Measurements from ENCODE around the gene BNC2. TPM values are rescaled to one million over a fixed set of nuclear protein-coding genes. Genes with fewer than 3 reads are reported as not detected.

BNC2 gene
- polyA plus RNA-seq, 1 donor = 4.6 TPM

DNA sequence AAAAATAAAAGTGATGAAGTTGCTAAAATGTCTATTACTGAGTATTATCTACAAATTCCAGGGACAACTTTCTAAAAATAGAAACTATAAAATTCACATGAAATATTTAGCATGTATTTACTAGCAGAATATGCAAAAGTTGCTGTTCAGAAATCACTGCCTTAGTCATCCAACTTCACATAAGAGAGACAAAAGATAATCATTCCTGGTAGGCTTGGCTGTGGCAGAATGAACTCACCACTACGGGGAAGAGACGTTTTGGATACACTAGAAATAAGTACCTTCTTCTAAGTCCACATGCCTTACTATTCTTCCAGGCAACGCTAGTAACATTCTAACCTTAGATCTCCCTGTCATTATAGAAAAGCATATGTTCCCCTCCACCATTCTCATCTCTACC, 272.2 kb downstream of the BNC2 start:
- no peak for DNase-seq (ENCODE audit: low read depth)

DNA sequence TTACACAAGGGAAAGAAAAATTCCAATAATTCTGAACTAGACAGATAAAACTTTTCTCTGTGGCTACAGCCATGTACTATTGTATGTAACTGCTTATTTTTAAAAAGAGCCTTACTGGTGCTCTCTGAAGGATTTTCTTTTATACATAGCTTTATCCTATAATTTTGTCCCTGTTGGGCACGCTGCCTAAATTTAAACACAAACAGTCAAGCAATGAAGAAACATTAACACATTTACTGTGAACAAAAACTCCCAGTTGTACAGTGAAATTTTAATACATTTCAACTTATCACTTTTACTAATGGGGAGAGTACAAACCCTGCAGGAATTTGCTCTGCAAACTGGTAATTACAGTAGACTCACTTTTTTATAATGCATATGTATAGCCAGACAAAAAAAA, 273.3 kb downstream of the BNC2 start:
- DNase-seq (ENCODE audit: low read depth) = no peak

DNA sequence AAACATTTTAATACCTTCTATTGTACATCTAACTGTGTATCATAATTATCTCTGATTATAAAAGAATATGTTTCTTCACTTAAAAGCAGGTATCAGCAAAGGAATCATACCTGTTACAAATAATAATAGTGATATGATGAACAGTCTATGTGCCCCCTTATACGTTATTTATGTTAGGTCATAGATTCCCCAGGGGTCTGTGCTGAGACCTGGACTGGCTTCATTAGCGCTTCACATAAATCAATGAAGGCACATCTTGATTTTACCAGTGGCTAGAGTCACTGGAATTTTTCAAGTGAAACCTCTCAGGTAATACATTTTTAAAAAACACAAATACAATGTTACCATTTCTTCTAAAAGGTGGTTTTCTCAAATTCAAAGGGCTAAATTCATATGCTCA, 275.2 kb downstream of the BNC2 start:
- DNase-seq (ENCODE audit: low read depth) = no peak

DNA sequence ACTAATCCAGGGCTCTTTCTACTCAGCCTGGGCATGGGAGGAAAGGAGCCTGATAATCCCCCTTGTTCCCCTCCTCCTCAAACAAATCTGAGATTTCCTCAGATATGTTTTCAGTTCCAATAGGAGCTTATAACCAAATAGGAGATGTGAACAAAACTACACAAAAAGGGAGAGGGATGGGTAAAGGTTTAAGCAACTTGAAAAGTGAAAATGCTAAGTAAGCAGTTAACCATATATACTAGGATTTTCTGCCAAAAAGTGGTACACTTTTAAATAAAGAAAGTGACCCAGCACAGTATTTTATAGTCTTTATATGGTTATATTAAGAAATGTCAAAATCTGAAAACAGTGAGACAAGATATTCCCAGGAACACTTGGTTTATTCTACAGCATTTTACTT, 275.7 kb downstream of the BNC2 start:
- DNase-seq (ENCODE audit: low read depth) = no peak

DNA sequence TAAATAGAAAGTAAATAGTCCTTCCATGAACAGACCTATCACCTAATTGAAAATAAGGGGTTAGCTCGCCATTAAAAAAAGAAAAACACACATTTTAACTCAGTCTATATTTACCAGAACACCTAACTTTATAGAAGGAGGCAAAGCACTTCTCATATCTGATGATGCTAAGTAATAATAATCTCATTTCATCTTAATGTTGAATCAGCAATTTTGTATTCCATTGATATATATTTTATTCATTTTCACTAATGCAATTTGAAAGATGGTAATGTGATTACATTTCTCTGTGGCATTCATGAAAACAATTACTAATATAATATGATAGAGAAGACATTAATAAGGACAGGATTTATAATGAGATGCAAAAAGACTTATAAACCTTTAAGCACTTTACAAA, 276.7 kb downstream of the BNC2 start:
- DNase-seq (ENCODE audit: low read depth) = no peak

DNA sequence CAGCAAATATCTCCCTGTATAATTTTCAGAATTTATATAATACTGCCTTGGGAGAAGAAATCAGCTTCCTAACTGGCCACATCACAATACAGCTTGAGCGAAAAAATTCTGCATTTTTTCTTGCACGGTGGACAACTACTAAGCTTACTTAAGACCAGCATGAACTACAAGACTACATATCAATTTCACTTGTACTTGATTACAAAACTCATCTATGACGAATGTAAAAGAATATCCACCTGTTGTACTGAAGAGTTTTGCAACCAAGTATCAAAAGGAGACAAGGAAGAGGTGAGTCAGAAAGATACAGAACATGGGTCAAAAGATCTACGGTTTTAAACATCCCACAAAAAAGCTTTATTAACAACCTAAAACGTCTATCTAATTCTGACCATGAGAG, 279.4 kb downstream of the BNC2 start:
- no peak for DNase-seq (ENCODE audit: low read depth)

DNA sequence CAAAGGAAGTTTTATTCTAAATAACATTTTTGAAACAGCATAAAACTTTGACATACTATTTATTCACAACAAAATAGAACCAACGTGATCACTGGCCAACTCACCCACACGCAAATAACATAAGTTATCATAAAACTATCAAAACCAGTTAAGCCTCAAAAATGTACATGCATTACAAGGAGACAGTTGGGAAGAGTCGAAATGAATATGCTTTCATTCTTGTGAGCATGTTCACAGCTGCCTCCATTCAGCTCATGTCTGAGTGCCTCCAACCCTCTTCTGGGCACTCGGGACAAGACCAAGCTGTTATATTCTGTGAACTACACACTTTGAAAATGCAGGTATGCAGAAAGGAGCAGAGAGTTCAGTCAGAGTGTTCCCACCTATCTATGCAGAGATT, 284.9 kb downstream of the BNC2 start:
- DNase-seq (ENCODE audit: low read depth) = no peak

DNA sequence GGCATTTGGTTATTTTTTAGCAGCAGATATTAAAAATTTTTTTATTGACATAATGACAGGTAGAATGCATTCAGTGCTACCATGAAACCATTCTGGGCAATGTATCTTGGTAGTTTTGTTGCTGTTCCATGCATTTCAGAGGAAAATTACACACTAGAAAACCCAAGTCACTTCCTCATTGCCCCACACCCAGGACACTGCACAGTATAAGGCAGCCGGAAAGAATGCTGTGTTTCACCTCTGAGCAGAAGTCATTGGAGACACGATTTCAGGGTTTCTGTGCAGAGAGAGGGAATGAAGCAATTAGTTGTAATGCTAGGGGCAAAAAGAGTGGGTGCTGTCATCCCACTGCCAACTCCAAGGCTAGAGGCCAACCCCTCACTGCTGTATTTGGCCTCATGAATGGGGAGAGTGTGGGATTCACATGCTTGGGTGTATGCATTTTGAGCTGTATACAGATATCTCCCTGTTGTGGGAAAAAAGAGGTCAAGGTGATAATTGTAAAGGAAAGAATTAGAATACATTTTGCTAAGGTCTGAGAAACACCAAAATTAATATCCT, 290.5 kb downstream of the BNC2 start:
- DNase-seq (ENCODE audit: low read depth) = no peak

DNA sequence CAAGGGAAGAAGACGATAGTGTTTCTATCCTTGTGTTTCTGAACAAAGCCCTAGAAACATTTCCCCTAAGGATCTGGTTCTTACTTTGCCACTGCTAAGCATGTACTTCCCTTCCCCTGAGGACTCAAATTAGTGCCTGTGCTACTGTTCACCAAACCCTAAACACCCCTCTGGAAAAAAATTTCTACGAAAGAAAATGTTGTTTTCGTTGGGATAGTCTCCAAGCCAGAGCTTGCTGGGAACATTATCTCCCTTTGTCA, 294.6 kb downstream of the BNC2 start:
- no peak for DNase-seq (ENCODE audit: low read depth)

DNA sequence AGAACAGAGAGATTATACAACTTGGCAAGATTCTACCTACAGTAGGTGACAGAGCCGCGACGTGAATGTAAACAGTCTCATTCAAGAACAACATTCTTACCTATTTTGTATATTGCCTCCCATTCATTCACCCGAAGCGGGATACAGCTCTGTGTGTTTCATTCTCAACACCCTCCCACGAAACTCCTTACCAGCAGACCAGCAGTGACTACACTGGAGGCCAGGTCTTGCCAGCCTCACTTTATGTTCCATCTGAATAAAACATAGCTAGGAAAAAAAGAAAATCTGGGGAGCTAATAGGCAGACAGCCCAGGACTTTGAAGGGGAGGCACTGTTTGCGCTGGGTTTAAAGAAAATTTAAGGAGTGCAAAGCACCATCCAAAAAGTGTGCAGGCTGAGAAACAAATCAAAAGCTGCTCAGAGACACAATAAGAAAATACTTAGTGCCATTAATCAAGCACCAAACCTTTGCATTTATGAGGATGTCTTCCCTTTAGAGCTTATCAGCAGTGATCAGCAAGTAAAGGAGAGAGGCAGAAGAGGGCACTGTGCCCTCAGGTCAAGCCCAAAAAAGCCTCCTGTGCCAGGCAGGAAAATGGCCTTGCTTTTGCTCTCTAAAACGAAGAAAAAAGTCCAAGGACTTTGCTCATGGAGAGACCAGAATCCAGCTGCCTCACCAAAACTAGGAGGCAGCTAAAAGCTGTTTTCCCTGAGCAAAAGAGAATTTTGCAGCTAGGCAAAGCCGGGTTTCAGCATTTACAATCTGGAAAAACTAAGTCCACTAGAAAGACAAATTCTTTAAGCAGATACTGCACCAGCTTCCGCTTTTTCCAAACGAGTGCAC, 295.1 kb downstream of the BNC2 start:
- DNase-seq (ENCODE audit: low read depth) = no peak

DNA sequence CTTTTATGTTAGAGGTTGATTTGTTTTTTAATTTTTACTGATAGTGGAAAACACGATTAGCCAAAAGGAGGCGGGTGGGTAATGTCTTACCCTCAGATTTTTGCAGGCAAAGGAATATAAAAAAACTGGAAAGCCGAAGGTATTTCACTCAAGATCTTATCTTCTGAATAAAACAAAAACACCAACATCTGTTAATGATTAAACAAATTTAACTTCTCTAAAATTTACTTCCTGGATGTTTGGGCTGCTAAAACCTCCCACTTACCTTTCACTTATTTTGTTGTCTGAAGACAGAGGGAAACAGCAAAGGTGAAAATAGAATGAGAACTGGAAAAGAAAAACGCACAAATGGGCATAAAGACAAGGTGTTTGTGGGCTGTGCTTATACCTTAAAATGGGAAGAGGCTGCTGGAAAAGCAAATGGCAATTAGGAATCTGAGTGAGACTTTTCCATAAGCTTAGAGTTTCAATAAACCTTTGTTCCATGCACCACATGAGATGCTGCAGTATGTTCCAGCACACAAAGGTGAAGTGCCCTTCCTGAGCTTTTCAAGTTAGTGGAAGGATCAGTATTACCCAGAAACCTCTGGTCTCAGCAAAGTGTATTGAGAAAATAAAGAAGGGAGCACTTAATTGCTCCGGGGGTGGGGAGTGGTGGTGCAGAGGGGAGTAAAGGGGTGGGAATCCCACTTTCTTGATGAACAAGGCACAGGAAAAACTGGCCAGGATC, 298.3 kb downstream of the BNC2 start:
- no peak for DNase-seq (ENCODE audit: low read depth)

DNA sequence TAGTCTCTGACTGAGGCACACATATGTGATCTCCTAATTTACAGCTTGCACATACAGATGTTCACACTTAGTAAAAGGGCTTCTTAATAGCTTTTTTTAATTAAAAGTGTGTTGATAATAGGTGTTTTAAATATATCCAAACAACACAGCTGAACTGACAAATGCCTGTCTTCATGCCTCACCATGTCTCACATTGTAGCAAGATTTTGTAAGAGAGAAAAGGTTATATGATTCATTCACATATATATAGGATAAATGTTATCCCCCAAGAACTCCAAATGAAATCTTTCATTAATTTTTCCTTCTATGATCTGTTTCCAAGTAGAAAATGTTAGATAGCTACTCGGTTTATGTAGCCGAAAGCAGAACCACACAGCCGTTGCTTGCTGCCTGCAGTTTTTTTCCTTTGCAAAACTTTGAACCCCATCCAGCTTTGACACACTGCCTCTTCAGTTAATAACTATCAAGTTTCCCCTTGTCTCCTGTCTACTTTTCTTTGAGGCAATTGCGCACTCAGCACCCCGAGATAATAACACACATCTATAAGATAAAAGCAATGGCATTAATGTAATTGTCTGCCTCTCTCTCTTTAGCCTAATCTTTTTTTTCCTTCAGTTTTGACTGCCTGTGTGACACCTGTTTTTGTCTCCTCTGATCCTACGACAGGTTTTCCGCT, 299.2 kb downstream of the BNC2 start:
- DNase-seq (ENCODE audit: low read depth) = no peak

DNA sequence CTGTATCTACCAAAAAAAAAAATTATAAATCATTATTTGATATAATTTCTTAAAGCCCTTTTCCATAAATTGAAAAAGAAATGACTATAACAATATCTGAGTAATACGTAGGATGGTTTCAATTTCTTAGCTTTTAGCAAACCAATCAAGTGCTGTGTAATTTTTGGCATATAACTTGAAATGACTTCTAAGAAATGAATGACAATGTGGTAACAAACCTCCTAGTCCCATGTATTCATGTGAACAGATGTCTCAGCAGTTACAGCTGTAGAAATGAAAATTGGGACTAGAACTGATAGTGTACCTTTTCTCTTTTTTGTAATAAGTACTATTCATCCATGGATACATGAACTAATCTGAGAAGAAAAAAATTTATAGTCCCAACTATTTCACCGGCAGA, 307.0 kb downstream of the BNC2 start:
- DNase-seq (ENCODE audit: low read depth) = no peak

DNA sequence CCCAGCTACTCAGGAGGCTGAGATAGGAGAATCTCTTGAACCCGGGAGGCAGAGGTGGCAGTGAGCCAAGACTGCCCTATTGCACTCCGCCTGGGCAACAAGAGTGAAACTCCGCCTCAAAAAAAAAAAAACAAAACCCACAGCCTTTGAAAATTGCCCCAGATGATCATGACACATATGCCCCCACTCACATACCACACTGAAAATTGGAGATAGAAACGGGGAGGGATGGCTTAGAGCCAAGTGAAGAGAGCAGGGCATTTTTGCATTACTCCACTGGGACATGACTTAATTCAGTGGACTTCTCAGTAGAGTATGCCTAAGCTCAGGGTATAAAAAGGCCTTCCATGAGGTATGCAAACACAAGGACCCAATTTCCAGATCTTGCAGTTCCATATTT, 309.3 kb downstream of the BNC2 start:
- no peak for DNase-seq (ENCODE audit: low read depth)

DNA sequence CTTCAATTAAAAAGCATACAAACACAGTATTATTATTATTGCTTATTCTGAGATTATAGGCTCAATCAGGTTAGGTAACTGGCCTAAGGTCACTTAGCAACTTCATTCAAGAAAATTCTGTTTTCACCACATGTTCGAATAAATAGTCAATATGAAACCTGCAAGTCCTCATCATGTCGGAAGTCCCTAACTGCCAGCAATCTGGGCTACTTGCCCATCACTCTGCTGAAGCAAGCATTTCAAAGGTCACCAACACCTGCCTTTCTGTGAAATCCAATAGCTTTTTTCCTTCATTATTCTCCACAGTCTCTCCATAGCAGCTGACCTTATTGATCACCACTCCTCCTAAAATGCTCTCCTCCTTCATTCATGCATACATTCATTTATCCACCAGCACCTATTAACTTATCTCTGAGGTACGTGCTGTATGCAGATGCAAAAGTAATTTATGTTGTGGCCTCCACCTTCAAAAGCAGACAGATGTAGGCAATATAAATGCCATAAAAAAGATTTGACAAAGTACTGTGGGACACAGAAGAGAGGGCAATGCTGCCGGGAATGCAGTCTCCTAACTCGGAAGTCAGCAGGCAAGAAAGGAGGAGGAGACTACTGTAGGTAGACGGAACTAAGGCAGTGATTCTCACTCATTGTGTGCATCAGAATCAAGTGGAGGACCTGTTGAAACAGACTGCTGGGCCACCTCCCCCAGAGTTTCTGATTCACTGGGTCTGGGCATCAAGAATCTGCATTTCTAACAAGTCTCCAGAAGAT, 310.9 kb downstream of the BNC2 start:
- DNase-seq (ENCODE audit: low read depth) = no peak

DNA sequence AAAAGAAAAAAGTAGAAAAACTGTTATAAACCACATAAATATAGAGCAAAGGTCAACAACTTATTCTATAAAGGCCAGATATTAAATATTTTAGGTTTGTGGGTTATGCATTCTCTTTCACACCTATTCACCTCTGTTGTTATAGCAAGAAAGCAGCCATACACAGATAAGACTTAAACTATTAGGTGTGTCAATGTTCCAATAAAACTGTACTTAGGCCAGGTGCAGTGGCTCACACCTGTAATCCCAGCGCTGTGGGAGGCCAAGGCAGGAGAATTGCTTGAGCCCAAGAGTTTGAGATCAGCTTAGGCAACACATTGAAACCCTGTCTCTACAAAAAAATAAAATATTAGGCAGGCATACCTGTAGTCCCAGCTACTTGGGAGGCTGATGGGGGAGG, 314.7 kb downstream of the BNC2 start:
- no peak for DNase-seq (ENCODE audit: low read depth)

DNA sequence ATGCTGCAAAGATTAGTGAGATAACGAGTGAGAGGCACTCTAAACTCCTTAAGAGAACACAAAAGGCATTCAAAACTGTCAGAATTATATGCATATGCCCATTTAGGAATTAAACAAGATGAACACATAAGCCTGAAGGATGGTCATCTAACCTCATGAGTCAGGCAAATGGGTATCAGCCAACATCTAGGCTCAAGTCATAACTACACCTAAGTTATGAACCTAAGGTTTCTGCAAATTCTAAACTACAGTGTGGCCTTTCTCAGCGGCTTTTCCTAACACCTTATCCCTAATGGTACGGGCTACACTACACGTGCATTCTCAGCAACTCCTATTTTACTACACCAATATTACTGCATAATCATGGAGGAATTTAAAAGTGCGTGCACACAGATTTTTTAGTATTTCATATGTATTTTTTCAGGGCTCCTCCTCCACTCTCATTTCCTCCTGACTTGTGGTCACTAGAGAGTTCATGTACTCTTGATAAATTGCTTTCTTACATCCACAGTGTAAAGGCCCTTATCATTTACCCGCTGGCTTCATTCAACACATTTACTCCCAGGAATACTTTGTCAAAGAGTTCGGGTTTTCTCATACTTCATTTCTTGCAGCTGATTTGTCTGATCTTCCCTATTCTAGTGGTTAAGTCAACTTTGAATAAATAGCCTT, 316.5 kb downstream of the BNC2 start:
- DNase-seq (ENCODE audit: low read depth) = no peak

DNA sequence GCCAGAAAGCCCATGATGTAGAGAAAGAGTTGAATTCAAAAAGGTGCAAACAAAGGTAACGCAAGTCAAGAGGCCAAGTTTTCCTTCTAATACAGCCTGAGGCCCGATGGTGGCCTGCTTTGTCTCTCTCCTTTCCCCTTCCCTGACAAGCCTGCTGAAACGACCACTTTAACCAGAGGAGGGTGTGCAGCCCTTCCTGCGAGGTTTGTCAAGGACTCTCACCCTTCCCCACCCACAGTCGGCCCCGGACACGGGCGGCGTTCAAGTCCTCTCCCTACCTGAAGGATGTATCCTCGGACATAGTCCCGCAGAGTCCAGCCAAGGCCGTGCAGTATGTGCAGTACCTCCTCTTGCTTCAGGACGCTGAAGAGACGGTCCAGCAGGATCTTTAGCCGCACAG, 318.2 kb downstream of the BNC2 start:
- no peak for DNase-seq (ENCODE audit: low read depth)

DNA sequence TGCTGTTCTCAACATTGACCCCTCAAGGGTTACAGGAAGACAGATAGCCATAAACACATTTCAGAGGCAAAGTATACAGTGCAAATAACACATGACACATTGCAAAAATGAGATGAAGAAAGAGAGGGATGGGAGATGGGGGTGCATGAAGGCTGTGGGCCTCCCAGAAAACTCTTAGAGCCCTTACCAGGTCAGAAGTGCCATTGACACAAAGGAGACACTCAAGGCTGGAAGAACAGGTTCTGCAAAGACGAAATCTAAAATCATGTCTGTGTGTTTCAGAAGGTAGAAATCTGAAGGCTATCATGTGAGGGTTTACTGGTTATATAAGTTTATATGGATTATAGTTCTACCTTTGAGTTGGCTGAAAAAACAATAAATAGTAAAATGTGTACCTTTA, 318.8 kb downstream of the BNC2 start:
- DNase-seq (ENCODE audit: low read depth) = no peak

DNA sequence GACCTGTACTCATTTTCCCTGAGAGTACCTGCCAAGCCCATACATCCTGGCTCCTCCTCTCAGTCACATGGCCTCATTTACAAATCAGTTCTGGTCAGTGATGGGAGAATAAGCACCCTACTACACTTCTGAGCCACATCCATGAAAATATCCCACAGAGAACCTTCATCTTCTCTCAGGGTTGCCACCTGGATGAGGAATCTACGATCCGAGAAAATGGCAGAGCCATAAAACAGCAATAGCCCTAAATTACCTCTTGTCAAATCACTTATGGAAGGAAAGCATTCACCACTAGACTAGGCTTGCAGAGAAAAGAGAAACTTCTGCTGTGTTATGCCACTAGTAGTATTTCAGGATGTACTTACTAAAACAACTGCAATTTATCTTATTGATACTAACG, 324.8 kb downstream of the BNC2 start:
- no peak for DNase-seq (ENCODE audit: low read depth)

DNA sequence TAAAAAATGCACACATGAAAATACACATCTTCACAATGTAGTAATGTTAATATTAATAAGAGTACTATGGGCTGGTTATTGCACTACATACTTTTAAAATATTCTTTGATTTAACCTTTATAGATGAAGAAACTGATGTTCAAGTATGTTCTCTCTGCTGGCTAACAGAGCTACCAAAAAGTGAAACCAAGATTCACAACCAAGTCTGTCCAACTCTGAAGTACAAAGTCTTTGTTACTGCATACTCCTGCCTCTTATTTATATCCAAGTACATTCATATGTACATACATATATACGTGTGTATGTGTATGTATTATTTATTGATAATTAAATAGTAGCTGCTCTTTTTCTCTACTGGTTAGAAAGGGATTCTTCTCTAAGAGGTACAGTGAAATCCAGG, 325.6 kb downstream of the BNC2 start:
- DNase-seq (ENCODE audit: low read depth) = no peak

DNA sequence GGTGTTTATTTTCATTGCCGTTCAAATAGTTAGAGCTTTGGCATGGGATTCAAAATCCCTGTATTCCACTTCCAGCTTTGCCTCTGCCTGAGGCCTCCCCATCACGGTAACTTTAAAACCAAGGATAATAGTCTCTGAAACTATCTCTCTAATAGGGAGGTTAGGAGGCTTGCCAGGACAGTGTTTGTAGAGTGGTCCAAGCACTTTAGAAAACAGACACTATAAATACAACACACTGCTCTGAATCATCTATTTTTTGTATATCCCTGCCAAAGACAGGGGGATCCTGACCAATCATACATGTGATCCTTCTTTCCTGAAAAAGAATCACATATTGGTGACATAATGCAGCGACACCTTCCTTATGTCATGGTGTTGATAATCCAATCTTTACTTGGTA, 326.8 kb downstream of the BNC2 start:
- DNase-seq (ENCODE audit: low read depth) = no peak
